ENCODE results near the gene NECTIN2.

Gene NECTIN2

DNA sequence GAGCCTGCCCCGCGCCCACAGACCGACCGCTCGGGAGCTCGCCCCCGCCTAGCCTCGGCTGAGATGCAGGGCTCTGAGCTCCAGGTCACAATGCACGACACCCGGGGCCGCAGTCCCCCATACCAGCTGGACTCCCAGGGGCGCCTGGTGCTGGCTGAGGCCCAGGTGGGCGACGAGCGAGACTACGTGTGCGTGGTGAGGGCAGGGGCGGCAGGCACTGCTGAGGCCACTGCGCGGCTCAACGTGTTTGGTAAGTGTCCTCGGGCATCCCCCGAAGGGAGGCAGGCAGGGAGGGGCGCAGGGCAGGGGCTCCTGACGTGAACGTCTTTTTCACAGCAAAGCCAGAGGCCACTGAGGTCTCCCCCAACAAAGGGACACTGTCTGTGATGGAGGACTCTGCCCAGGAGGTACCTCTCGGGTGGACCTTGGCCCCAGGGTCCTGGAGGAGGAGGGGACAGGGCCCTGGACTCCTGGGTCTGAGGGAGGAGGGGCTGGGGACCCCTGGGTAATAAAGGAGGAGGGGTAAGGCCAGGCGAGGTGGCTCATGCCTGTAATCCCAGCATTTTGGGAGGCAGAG, 33.9 kb upstream of the NECTIN2 start:
- no peak overlapping the region for H3K9ac ChIP-seq
- peaks cover 14% of the 10 kb centered on the region for H3K4me1 ChIP-seq
- no peak overlapping the region for H2AFZ ChIP-seq
- no peak overlapping the region for H3K4me3 ChIP-seq (ENCODE audit: low read depth, low read length)
- H3K36me3 ChIP-seq (ENCODE audit: control insufficient read depth, insufficient read depth, low read length), result no peaks in the 10 kb centered on the region
- no peak overlapping the region for H3K27ac ChIP-seq
- no peaks in the 10 kb centered on the region for H3K9me3 ChIP-seq (ENCODE audit: control insufficient read depth, low read length)
- H3K79me2 ChIP-seq, result no peaks in the 10 kb centered on the region
- no peaks in the 10 kb centered on the region for H3K27me3 ChIP-seq (ENCODE audit: control insufficient read depth, insufficient read depth, low read length)
- TF ChIP-seq, protein P1, sequence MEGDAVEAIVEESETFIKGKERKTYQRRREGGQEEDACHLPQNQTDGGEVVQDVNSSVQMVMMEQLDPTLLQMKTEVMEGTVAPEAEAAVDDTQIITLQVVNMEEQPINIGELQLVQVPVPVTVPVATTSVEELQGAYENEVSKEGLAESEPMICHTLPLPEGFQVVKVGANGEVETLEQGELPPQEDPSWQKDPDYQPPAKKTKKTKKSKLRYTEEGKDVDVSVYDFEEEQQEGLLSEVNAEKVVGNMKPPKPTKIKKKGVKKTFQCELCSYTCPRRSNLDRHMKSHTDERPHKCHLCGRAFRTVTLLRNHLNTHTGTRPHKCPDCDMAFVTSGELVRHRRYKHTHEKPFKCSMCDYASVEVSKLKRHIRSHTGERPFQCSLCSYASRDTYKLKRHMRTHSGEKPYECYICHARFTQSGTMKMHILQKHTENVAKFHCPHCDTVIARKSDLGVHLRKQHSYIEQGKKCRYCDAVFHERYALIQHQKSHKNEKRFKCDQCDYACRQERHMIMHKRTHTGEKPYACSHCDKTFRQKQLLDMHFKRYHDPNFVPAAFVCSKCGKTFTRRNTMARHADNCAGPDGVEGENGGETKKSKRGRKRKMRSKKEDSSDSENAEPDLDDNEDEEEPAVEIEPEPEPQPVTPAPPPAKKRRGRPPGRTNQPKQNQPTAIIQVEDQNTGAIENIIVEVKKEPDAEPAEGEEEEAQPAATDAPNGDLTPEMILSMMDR (IDR thresholded peaks at IDR 0.05), result no peak
- no peak overlapping the region for H3K4me2 ChIP-seq (ENCODE audit: low read length)

DNA sequence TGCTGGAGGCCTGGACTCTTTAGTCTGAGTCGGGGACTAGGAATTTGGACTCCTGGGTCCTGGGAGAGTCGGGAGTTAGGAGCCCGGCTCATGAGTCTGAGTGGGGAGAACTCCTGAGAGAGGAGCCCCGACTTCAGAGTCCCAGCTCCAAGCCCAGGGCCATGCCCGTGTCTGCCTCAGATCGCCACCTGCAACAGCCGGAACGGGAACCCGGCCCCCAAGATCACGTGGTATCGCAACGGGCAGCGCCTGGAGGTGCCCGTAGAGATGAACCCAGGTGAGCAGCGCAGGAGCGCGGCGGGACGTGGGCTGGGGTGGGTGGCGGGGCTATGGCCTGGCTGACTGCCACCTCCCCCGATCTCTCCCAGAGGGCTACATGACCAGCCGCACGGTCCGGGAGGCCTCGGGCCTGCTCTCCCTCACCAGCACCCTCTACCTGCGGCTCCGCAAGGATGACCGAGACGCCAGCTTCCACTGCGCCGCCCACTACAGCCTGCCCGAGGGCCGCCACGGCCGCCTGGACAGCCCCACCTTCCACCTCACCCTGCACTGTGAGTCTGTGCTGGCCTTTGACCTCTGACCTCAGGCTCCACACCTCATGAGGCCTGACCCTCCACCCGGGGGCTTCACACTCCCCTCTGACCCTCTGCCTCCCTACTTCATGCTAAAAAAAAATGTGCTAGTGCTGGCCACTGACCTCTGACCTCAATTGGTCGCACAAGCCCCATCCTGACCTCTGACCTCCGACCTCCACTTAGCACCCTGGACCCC, 32.8 kb upstream of the NECTIN2 start:
- H3K9ac ChIP-seq, result no peak overlapping the region
- H3K27me3 ChIP-seq (ENCODE audit: control insufficient read depth, insufficient read depth, low read length), result no peaks in the 10 kb centered on the region
- no peaks in the 10 kb centered on the region for H3K36me3 ChIP-seq (ENCODE audit: control insufficient read depth, insufficient read depth, low read length)
- TF ChIP-seq, protein P1 (IDR thresholded peaks at IDR 0.05), result no peak
- H3K27ac ChIP-seq, result no peak overlapping the region
- H2AFZ ChIP-seq, result no peak overlapping the region
- H3K4me2 ChIP-seq (ENCODE audit: low read length), result no peak overlapping the region
- no peaks in the 10 kb centered on the region for H3K79me2 ChIP-seq
- peaks cover 4% of the 10 kb centered on the region for H3K4me1 ChIP-seq
- no peaks in the 10 kb centered on the region for H3K9me3 ChIP-seq (ENCODE audit: control insufficient read depth, low read length)
- no peak overlapping the region for H3K4me3 ChIP-seq (ENCODE audit: low read depth, low read length)

DNA sequence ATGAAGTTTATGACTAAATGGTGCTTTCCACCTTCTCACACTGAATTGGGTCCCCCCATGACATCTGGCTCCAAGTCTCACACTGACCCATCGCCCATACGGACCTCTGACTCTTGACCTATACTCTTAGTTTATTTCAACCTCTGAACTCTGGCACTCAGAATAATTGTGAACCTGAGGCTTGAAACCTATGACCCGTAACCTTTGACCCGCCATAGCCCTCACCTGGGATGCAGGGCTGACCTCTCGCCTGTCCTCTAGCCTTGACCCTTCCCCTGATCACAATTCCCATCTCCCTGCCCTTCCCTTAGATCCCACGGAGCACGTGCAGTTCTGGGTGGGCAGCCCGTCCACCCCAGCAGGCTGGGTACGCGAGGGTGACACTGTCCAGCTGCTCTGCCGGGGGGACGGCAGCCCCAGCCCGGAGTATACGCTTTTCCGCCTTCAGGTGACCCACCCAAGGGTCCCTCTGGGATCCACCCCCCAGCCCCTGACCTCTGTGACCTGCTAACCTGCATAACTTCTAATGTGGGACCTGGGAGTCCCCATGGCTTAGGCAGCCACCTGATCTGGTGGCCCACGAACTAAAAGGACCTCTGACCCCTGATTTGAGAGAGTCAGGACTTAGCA, 32.1 kb upstream of the NECTIN2 start:
- H3K27me3 ChIP-seq (ENCODE audit: control insufficient read depth, insufficient read depth, low read length), result no peaks in the 10 kb centered on the region
- H3K79me2 ChIP-seq, result no peaks in the 10 kb centered on the region
- no peak overlapping the region for H3K4me3 ChIP-seq (ENCODE audit: low read depth, low read length)
- no peak overlapping the region for H2AFZ ChIP-seq
- H3K4me2 ChIP-seq (ENCODE audit: low read length), result no peak overlapping the region
- H3K9me3 ChIP-seq (ENCODE audit: control insufficient read depth, low read length), result no peaks in the 10 kb centered on the region
- H3K4me1 ChIP-seq, result no peaks in the 10 kb centered on the region
- TF ChIP-seq, protein P1 (IDR thresholded peaks at IDR 0.05), result no peak
- H3K36me3 ChIP-seq (ENCODE audit: control insufficient read depth, insufficient read depth, low read length), result no peaks in the 10 kb centered on the region
- no peak overlapping the region for H3K27ac ChIP-seq
- H3K9ac ChIP-seq, result no peak overlapping the region

DNA sequence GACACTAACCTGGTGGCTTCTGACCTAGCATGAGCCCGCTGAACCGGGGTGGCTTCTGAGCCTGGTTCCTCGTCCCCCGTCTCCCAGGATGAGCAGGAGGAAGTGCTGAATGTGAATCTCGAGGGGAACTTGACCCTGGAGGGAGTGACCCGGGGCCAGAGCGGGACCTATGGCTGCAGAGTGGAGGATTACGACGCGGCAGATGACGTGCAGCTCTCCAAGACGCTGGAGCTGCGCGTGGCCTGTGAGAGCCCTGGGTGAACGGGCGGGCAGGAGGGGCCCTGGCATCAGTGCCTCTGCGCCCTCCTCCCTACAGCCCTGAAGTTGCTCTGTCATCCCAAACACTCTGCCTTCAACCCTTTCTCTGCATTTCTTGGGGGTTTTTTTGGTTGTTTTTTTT, 31.6 kb upstream of the NECTIN2 start:
- no peaks in the 10 kb centered on the region for H3K27me3 ChIP-seq (ENCODE audit: control insufficient read depth, insufficient read depth, low read length)
- H3K4me1 ChIP-seq, result no peaks in the 10 kb centered on the region
- H3K36me3 ChIP-seq (ENCODE audit: control insufficient read depth, insufficient read depth, low read length), result no peaks in the 10 kb centered on the region
- no peak overlapping the region for H3K9ac ChIP-seq
- H3K79me2 ChIP-seq, result no peaks in the 10 kb centered on the region
- no peak overlapping the region for H3K4me2 ChIP-seq (ENCODE audit: low read length)
- no peak overlapping the region for H3K4me3 ChIP-seq (ENCODE audit: low read depth, low read length)
- H3K27ac ChIP-seq, result no peak overlapping the region
- TF ChIP-seq, protein P1 (IDR thresholded peaks at IDR 0.05), result no peak
- no peaks in the 10 kb centered on the region for H3K9me3 ChIP-seq (ENCODE audit: control insufficient read depth, low read length)
- no peak overlapping the region for H2AFZ ChIP-seq

Measured in parathyroid adenoma (tissue), 2 donors.